ENCODE measurements around the gene SCRG1.

Gene SCRG1

GRCh38 chr4:173405840-173406606 lies 7.1 kb upstream of the SCRG1 start:
- no peaks in the 10 kb centered on the region for H3K9me3 ChIP-seq (ENCODE audit: insufficient read depth, low read depth, low read length)
- H3K36me3 ChIP-seq (ENCODE audit: insufficient read depth, low read depth, low read length) = no peaks in the 10 kb centered on the region
- no peaks in the 10 kb centered on the region for H3K27me3 ChIP-seq (ENCODE audit: insufficient read depth, low read length)
- no peak overlapping the region for H3K9ac ChIP-seq (ENCODE audit: low read depth, low read length)
- H3K27ac ChIP-seq (ENCODE audit: low read length) = no peak overlapping the region
- no peak overlapping the region for H3K4me3 ChIP-seq (ENCODE audit: low read length)
- H3K4me1 ChIP-seq (ENCODE audit: insufficient read depth, low read length) = no peaks in the 10 kb centered on the region

GRCh38 chr4:173404296-173404865 lies 5.5 kb upstream of the SCRG1 start:
- H3K27ac ChIP-seq (ENCODE audit: low read length) = no peak overlapping the region
- H3K36me3 ChIP-seq (ENCODE audit: insufficient read depth, low read depth, low read length) = no peaks in the 10 kb centered on the region
- H3K9ac ChIP-seq (ENCODE audit: low read depth, low read length) = no peak overlapping the region
- H3K4me1 ChIP-seq (ENCODE audit: insufficient read depth, low read length) = no peaks in the 10 kb centered on the region
- H3K27me3 ChIP-seq (ENCODE audit: insufficient read depth, low read length) = no peaks in the 10 kb centered on the region
- no peak overlapping the region for H3K4me3 ChIP-seq (ENCODE audit: low read length)
- no peaks in the 10 kb centered on the region for H3K9me3 ChIP-seq (ENCODE audit: insufficient read depth, low read depth, low read length)

GRCh38 chr4:173403051-173403450 lies 4.1 kb upstream of the SCRG1 start:
- H3K9me3 ChIP-seq (ENCODE audit: insufficient read depth, low read depth, low read length) = no peaks in the 10 kb centered on the region
- H3K4me1 ChIP-seq (ENCODE audit: insufficient read depth, low read length) = no peaks in the 10 kb centered on the region
- H3K27ac ChIP-seq (ENCODE audit: low read length) = no peak overlapping the region
- no peaks in the 10 kb centered on the region for H3K27me3 ChIP-seq (ENCODE audit: insufficient read depth, low read length)
- no peak overlapping the region for H3K9ac ChIP-seq (ENCODE audit: low read depth, low read length)
- no peak overlapping the region for H3K4me3 ChIP-seq (ENCODE audit: low read length)
- no peaks in the 10 kb centered on the region for H3K36me3 ChIP-seq (ENCODE audit: insufficient read depth, low read depth, low read length)

GRCh38 chr4:173401063-173401462 lies 2.1 kb upstream of the SCRG1 start:
- H3K4me1 ChIP-seq (ENCODE audit: insufficient read depth, low read length) = no peaks in the 10 kb centered on the region
- H3K9ac ChIP-seq (ENCODE audit: low read depth, low read length) = no peak overlapping the region
- H3K27me3 ChIP-seq (ENCODE audit: insufficient read depth, low read length) = no peaks in the 10 kb centered on the region
- H3K9me3 ChIP-seq (ENCODE audit: insufficient read depth, low read depth, low read length) = no peaks in the 10 kb centered on the region
- no peaks in the 10 kb centered on the region for H3K36me3 ChIP-seq (ENCODE audit: insufficient read depth, low read depth, low read length)
- H3K27ac ChIP-seq (ENCODE audit: low read length) = no peak overlapping the region
- no peak overlapping the region for H3K4me3 ChIP-seq (ENCODE audit: low read length)

- Histone ChIP-seq H3K27me3 (ENCODE audit: insufficient read depth, low read length) (no peaks in the 10 kb centered on the region), H3K27ac (ENCODE audit: low read length) (no peak overlapping the region), H3K4me3 (ENCODE audit: low read length) (no peak overlapping the region), H3K36me3 (ENCODE audit: insufficient read depth, low read depth, low read length) (no peaks in the 10 kb centered on the region), H3K9ac (ENCODE audit: low read depth, low read length) (no peak overlapping the region), H3K9me3 (ENCODE audit: insufficient read depth, low read depth, low read length) (no peaks in the 10 kb centered on the region), H3K4me1 (ENCODE audit: insufficient read depth, low read length) (no peaks in the 10 kb centered on the region)
Measured at GRCh38 chr4:173398220-173398619, 696 bp downstream of the SCRG1 start.

- H3K27me3 ChIP-seq (ENCODE audit: insufficient read depth, low read length) = no peaks in the 10 kb centered on the region
- H3K27ac ChIP-seq (ENCODE audit: low read length) = no peak overlapping the region
- no peak overlapping the region for H3K4me3 ChIP-seq (ENCODE audit: low read length)
- no peak overlapping the region for H3K9ac ChIP-seq (ENCODE audit: low read depth, low read length)
- H3K9me3 ChIP-seq (ENCODE audit: insufficient read depth, low read depth, low read length) = no peaks in the 10 kb centered on the region
- H3K4me1 ChIP-seq (ENCODE audit: insufficient read depth, low read length) = no peaks in the 10 kb centered on the region
- H3K36me3 ChIP-seq (ENCODE audit: insufficient read depth, low read depth, low read length) = no peaks in the 10 kb centered on the region
Measured at GRCh38 chr4:173397604-173398003, 1.3 kb downstream of the SCRG1 start.

- Histone ChIP-seq H3K9ac (ENCODE audit: low read depth, low read length) (no peak overlapping the region), H3K4me1 (ENCODE audit: insufficient read depth, low read length) (no peaks in the 10 kb centered on the region), H3K27me3 (ENCODE audit: insufficient read depth, low read length) (no peaks in the 10 kb centered on the region), H3K4me3 (ENCODE audit: low read length) (no peak overlapping the region), H3K9me3 (ENCODE audit: insufficient read depth, low read depth, low read length) (no peaks in the 10 kb centered on the region), H3K27ac (ENCODE audit: low read length) (no peak overlapping the region), H3K36me3 (ENCODE audit: insufficient read depth, low read depth, low read length) (no peaks in the 10 kb centered on the region)
Measured at GRCh38 chr4:173391701-173392100, 7.2 kb downstream of the SCRG1 start.

- H3K27me3 ChIP-seq (ENCODE audit: insufficient read depth, low read length) = no peaks in the 10 kb centered on the region
- no peak overlapping the region for H3K27ac ChIP-seq (ENCODE audit: low read length)
- no peaks in the 10 kb centered on the region for H3K36me3 ChIP-seq (ENCODE audit: insufficient read depth, low read depth, low read length)
- H3K9ac ChIP-seq (ENCODE audit: low read depth, low read length) = no peak overlapping the region
- H3K9me3 ChIP-seq (ENCODE audit: insufficient read depth, low read depth, low read length) = no peaks in the 10 kb centered on the region
- no peak overlapping the region for H3K4me3 ChIP-seq (ENCODE audit: low read length)
- no peaks in the 10 kb centered on the region; the same call in 1 of the 2 replicates for H3K4me1 ChIP-seq (ENCODE audit: insufficient read depth, low read length)
Measured at GRCh38 chr4:173386751-173387150, 12.2 kb downstream of the SCRG1 start.

GRCh38 chr4:173382349-173382748 lies 16.6 kb downstream of the SCRG1 start:
- Histone ChIP-seq H3K27me3 (ENCODE audit: insufficient read depth, low read length) (no peaks in the 10 kb centered on the region), H3K9me3 (ENCODE audit: insufficient read depth, low read depth, low read length) (no peaks in the 10 kb centered on the region), H3K4me3 (ENCODE audit: low read length) (no peak overlapping the region), H3K27ac (ENCODE audit: low read length) (no peak overlapping the region), H3K9ac (ENCODE audit: low read depth, low read length) (no peak overlapping the region), H3K36me3 (ENCODE audit: insufficient read depth, low read depth, low read length) (no peaks in the 10 kb centered on the region), H3K4me1 (ENCODE audit: insufficient read depth, low read length) (peaks cover 10% of the 10 kb centered on the region; the same call in 1 of the 2 replicates)

GRCh38 chr4:173381610-173382009 lies 17.3 kb downstream of the SCRG1 start:
- Histone ChIP-seq H3K4me1 (ENCODE audit: insufficient read depth, low read length) (peaks cover 10% of the 10 kb centered on the region; the same call in 1 of the 2 replicates), H3K9me3 (ENCODE audit: insufficient read depth, low read depth, low read length) (no peaks in the 10 kb centered on the region), H3K9ac (ENCODE audit: low read depth, low read length) (no peak overlapping the region), H3K4me3 (ENCODE audit: low read length) (no peak overlapping the region), H3K36me3 (ENCODE audit: insufficient read depth, low read depth, low read length) (no peaks in the 10 kb centered on the region), H3K27me3 (ENCODE audit: insufficient read depth, low read length) (no peaks in the 10 kb centered on the region), H3K27ac (ENCODE audit: low read length) (no peak overlapping the region)

GRCh38 chr4:173380987-173381386 lies 17.9 kb downstream of the SCRG1 start:
- no peak overlapping the region for H3K4me3 ChIP-seq (ENCODE audit: low read length)
- peaks cover 10% of the 10 kb centered on the region; the same call in 1 of the 2 replicates for H3K4me1 ChIP-seq (ENCODE audit: insufficient read depth, low read length)
- no peaks in the 10 kb centered on the region for H3K9me3 ChIP-seq (ENCODE audit: insufficient read depth, low read depth, low read length)
- H3K9ac ChIP-seq (ENCODE audit: low read depth, low read length) = no peak overlapping the region
- no peak overlapping the region for H3K27ac ChIP-seq (ENCODE audit: low read length)
- H3K36me3 ChIP-seq (ENCODE audit: insufficient read depth, low read depth, low read length) = 0 out of 2 replicates have a peak, but pooled peaks cover 2% of the 10 kb centered on the region
- no peaks in the 10 kb centered on the region for H3K27me3 ChIP-seq (ENCODE audit: insufficient read depth, low read length)

GRCh38 chr4:173379929-173380328 lies 19.0 kb downstream of the SCRG1 start:
- H3K9ac ChIP-seq (ENCODE audit: low read depth, low read length) = no peak overlapping the region
- H3K4me1 ChIP-seq (ENCODE audit: insufficient read depth, low read length) = peaks cover 10% of the 10 kb centered on the region; the same call in 1 of the 2 replicates
- H3K27ac ChIP-seq (ENCODE audit: low read length) = no peak overlapping the region
- no peaks in the 10 kb centered on the region for H3K9me3 ChIP-seq (ENCODE audit: insufficient read depth, low read depth, low read length)
- peaks cover 8% of the 10 kb centered on the region; the same call in 1 of the 2 replicates for H3K36me3 ChIP-seq (ENCODE audit: insufficient read depth, low read depth, low read length)
- no peaks in the 10 kb centered on the region for H3K27me3 ChIP-seq (ENCODE audit: insufficient read depth, low read length)
- H3K4me3 ChIP-seq (ENCODE audit: low read length) = no peak overlapping the region

Measured in iPS-20b (cell line).